ENCODE data around the gene SEC24B.

DNA sequence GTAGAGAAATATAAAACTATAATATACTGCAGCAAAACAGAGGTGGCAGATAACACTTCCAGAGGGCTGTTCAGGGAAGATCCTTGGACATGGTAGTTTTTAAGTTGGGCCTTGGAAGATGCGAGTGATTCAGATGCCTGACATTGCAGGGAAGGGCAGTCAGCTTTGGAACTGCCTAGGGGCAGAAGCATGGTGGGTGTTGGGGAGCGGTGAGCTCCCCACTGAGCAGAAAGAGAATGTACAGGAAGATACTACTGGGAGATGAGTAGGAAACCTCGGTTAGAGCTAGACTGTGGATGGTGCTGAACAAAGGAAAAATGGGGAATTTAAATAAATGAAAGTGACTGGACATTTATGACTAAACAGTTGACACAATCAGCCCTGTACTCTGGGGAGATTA lies 24.9 kb upstream of the SEC24B start:
- TF ChIP-seq CTCF (IDR thresholded peaks at IDR 0.05) (no peak), POLR2A (IDR thresholded peaks at IDR 0.05) (no peak)

All from adrenal gland (tissue), 5 donors.